ENCODE results near the gene WDR20. TPM values are rescaled to one million over a fixed set of nuclear protein-coding genes. Genes with fewer than 3 reads are reported as not detected.

Gene WDR20
- total and polyA plus RNA-seq, 2 donors, result 16.4 to 16.8 TPM

DNA sequence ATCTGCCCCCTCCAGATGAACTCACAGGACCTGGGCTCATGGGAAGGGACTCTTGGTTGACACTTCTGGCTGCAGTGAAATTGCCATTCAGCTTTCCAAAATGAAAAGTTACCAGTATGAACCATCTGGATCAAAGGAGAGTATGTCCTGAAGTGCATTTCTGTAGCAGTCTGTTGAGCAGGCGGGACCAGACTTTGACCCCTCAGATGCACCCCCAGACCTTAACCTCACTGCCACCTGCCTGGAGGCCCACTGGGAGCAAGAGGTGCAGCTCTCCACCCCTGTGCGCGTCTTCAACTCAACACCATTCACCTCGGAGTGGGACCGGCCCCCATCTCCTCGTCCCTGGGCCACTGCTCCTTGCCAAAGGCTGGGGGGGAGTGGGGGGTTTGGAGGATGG, 110.3 kb downstream of the WDR20 start:
- Histone ChIP-seq H3K4me3 (ENCODE audit: low read length in 2 of 2) (no peak overlapping the region), H3K27ac (ENCODE audit: low read depth in 1 of 2, low read length in 1 of 2) (no peak overlapping the region), H3K36me3 (ENCODE audit: control insufficient read depth in 2 of 2, insufficient read depth in 2 of 2, low read length in 1 of 2) (no peaks in the 10 kb centered on the region), H3K9me3 (ENCODE audit: control insufficient read depth in 2 of 2, insufficient read depth in 1 of 2, low read length in 1 of 2) (no peaks in the 10 kb centered on the region), H3K4me1 (ENCODE audit: control insufficient read depth in 2 of 2, insufficient read depth in 2 of 2, low read length in 2 of 2) (no peaks in the 10 kb centered on the region), H3K27me3 (ENCODE audit: control insufficient read depth in 2 of 2, insufficient read depth in 1 of 2, low read length in 1 of 2) (no peaks in the 10 kb centered on the region)
- 97% methylated on average over 6 of the region's 6 CpGs for WGBS
- DNase-seq (ENCODE audit: low read depth in 6 of 9, low spot score in 9 of 9), result no peak

DNA sequence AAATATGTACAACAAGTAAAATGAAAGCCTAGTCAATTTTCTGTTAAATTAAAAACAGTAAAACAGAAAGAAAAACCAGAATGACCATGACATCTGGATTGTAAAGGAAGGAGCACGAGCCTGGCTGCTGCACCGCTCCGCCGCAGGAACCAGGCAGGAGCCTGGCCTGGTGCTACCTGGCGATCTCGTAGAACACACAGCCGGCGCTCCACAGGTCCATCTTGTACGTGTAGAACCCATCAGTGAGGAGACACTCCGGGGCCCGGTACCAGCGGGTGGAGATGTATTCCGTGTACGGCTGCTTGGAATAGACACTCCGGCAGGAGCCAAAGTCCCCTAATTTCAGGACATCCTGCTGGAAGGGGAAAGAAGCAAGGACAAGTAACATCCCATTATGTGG, 110.9 kb downstream of the WDR20 start:
- no peaks in the 10 kb centered on the region for H3K4me1 ChIP-seq (ENCODE audit: control insufficient read depth in 2 of 2, insufficient read depth in 2 of 2, low read length in 2 of 2)
- no peaks in the 10 kb centered on the region for H3K9me3 ChIP-seq (ENCODE audit: control insufficient read depth in 2 of 2, insufficient read depth in 1 of 2, low read length in 1 of 2)
- DNase-seq (ENCODE audit: low read depth in 6 of 9, low spot score in 9 of 9), result no peak
- H3K36me3 ChIP-seq (ENCODE audit: control insufficient read depth in 2 of 2, insufficient read depth in 2 of 2, low read length in 1 of 2), result no peaks in the 10 kb centered on the region
- H3K27ac ChIP-seq (ENCODE audit: low read depth in 1 of 2, low read length in 1 of 2), result no peak overlapping the region
- H3K4me3 ChIP-seq (ENCODE audit: low read length in 2 of 2), result no peak overlapping the region
- H3K27me3 ChIP-seq (ENCODE audit: control insufficient read depth in 2 of 2, insufficient read depth in 1 of 2, low read length in 1 of 2), result no peaks in the 10 kb centered on the region
- WGBS, result 97% methylated on average over 15 of the region's 15 CpGs

DNA sequence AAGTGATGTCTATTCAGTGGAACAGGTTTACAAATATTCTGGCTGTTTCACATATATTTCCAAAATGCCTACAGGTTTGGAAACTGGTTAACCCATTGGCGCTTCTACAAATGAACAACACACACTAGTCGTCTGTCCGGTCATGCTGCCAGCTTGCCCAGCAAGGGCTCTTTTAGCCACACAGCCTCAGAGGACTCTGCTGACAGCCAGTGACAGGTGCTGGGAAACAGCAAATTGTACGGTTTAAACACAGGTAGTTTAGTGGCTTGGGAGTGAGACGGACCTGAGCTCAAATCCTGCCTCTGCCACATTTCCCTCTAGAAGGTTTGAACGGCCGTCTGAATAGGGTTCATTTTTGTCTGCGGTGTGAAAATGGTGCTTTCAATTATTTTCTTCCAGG, 111.5 kb downstream of the WDR20 start:
- 97% methylated on average over 8 of the region's 8 CpGs for WGBS

DNA sequence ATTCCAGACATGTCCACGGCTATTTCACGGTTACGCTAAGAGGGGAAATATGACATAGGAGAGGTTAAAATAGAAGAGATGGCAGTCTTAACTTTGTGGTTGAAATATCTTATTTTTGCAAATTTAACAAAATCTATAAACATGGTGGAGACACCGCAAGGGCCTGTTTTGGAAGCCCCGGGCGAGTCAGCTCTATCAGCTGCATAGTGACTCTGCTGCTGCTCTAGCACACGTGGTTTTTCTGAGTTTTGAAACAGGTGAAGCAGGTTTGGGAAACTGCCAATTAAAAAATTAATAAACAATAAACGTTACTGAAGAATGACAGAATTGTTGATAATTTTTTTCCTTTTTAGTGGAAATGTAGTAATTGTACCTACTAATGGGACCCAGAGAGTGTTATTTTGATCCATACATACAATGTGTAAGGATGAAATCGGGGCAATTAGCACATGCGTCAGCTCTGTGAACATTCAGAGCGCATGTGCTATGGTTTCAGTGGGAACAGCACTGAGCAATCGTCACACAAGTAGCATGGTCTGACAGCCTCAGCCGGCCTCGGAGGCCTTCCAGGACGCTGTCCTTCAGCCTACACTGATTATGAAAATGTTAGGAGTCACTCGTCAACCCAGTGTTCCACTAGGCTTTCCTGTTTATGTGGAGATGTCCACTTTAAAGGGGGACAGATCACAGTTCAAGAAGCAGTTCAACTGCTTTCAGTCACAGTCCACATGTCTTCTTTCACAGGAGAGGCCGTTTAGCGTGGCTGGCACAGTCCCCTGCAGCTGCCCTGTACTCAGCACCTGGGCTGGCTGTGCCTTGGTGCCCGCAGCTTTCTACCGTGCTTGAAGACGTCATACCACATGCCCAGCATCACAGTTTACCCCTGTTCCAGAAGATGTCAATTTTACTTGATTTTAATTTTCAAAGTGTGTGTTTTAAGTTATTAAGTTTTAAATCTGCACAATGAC, 113.4 kb downstream of the WDR20 start:
- no peak for DNase-seq (ENCODE audit: low read depth in 6 of 9, low spot score in 9 of 9)
- no peak overlapping the region for H3K4me3 ChIP-seq (ENCODE audit: low read length in 2 of 2)
- 97% methylated on average over 21 of the region's 21 CpGs for WGBS
- no peaks in the 10 kb centered on the region for H3K27me3 ChIP-seq (ENCODE audit: control insufficient read depth in 2 of 2, insufficient read depth in 1 of 2, low read length in 1 of 2)
- no peaks in the 10 kb centered on the region for H3K4me1 ChIP-seq (ENCODE audit: control insufficient read depth in 2 of 2, insufficient read depth in 2 of 2, low read length in 2 of 2)
- H3K9me3 ChIP-seq (ENCODE audit: control insufficient read depth in 2 of 2, insufficient read depth in 1 of 2, low read length in 1 of 2), result no peaks in the 10 kb centered on the region
- H3K27ac ChIP-seq (ENCODE audit: low read depth in 1 of 2, low read length in 1 of 2), result no peak overlapping the region
- H3K36me3 ChIP-seq (ENCODE audit: control insufficient read depth in 2 of 2, insufficient read depth in 2 of 2, low read length in 1 of 2), result no peaks in the 10 kb centered on the region

More for the DNA sequence above, 111.5 kb downstream of the WDR20 start:
- no peak overlapping the region for H3K4me3 ChIP-seq (ENCODE audit: low read length in 2 of 2)
- H3K36me3 ChIP-seq (ENCODE audit: control insufficient read depth in 2 of 2, insufficient read depth in 2 of 2, low read length in 1 of 2), result no peaks in the 10 kb centered on the region
- H3K9me3 ChIP-seq (ENCODE audit: control insufficient read depth in 2 of 2, insufficient read depth in 1 of 2, low read length in 1 of 2), result no peaks in the 10 kb centered on the region
- H3K4me1 ChIP-seq (ENCODE audit: control insufficient read depth in 2 of 2, insufficient read depth in 2 of 2, low read length in 2 of 2), result no peaks in the 10 kb centered on the region
- no peaks in the 10 kb centered on the region for H3K27me3 ChIP-seq (ENCODE audit: control insufficient read depth in 2 of 2, insufficient read depth in 1 of 2, low read length in 1 of 2)
- H3K27ac ChIP-seq (ENCODE audit: low read depth in 1 of 2, low read length in 1 of 2), result no peak overlapping the region
- no peak for DNase-seq (ENCODE audit: low read depth in 6 of 9, low spot score in 9 of 9)

DNA sequence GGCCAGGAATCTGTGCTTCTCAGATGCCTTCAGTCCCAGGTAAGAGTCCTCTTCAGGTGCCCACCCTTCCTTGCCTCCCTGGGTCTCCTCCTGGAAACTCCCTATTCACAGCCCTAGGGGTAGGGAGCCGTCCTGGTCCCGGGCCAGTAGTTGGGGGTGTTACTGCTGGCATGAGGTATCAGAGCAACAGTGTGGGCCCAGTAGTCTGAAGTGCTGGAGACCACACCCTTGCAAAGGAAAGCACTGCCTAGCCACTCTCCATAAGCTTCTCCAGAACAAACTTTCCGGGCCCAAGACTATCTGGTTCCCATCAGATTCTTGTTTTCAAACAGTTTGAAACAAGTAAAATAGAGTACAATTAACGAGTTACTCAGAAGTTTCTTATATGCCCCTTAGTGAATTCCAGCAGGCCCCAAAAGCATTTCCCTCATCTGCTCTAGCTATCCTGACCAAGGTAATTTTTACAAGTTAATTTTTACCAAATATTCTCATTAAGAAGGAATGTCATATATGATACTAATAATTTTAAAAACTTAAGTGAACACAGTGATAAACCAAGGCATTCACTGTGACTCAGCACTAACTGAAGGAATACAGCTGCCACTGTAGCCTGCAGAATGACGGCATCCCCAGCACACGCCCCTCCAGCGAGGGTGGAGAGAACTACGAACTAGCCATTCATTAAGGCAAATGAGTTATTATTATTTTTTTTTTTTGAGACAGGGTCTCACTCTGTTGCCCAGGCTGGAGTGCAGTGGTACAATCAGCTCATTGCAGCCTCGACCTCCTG, 115.9 kb downstream of the WDR20 start:
- Histone ChIP-seq H3K36me3 (ENCODE audit: control insufficient read depth in 2 of 2, insufficient read depth in 2 of 2, low read length in 1 of 2) (no peaks in the 10 kb centered on the region), H3K9me3 (ENCODE audit: control insufficient read depth in 2 of 2, insufficient read depth in 1 of 2, low read length in 1 of 2) (no peaks in the 10 kb centered on the region), H3K27me3 (ENCODE audit: control insufficient read depth in 2 of 2, insufficient read depth in 1 of 2, low read length in 1 of 2) (no peaks in the 10 kb centered on the region), H3K4me1 (ENCODE audit: control insufficient read depth in 2 of 2, insufficient read depth in 2 of 2, low read length in 2 of 2) (no peaks in the 10 kb centered on the region), H3K4me3 (ENCODE audit: low read length in 2 of 2) (no peak overlapping the region), H3K27ac (ENCODE audit: low read depth in 1 of 2, low read length in 1 of 2) (no peak overlapping the region)
- 84% methylated on average over 9 of the region's 9 CpGs for WGBS
- no peak for DNase-seq (ENCODE audit: low read depth in 6 of 9, low spot score in 9 of 9)

DNA sequence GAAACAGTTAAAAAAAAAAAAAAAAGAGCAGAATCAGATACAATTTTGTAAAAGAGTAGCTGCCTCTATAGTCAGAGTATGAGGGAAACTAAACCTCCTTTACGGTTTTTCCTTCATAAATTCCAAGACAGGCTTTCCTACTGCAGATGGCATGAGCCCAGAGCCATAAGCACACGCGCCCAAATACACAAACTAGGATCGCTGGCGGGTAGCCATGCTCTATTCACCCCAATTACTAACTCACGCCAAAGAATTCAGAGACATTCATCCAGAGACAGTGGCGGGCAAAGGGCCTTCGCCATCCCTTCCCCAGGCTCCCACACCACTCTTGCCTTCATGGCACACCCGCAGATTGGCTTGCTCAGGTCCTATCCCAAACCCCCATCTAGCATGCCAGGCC, 117.0 kb downstream of the WDR20 start:
- Histone ChIP-seq H3K27ac (ENCODE audit: low read depth in 1 of 2, low read length in 1 of 2) (no peak overlapping the region), H3K36me3 (ENCODE audit: control insufficient read depth in 2 of 2, insufficient read depth in 2 of 2, low read length in 1 of 2) (no peaks in the 10 kb centered on the region), H3K4me3 (ENCODE audit: low read length in 2 of 2) (no peak overlapping the region), H3K4me1 (ENCODE audit: control insufficient read depth in 2 of 2, insufficient read depth in 2 of 2, low read length in 2 of 2) (no peaks in the 10 kb centered on the region), H3K27me3 (ENCODE audit: control insufficient read depth in 2 of 2, insufficient read depth in 1 of 2, low read length in 1 of 2) (no peaks in the 10 kb centered on the region), H3K9me3 (ENCODE audit: control insufficient read depth in 2 of 2, insufficient read depth in 1 of 2, low read length in 1 of 2) (no peaks in the 10 kb centered on the region)
- DNase-seq (ENCODE audit: low read depth in 6 of 9, low spot score in 9 of 9), result no peak
- WGBS, result 98% methylated on average over 9 of the region's 9 CpGs

DNA sequence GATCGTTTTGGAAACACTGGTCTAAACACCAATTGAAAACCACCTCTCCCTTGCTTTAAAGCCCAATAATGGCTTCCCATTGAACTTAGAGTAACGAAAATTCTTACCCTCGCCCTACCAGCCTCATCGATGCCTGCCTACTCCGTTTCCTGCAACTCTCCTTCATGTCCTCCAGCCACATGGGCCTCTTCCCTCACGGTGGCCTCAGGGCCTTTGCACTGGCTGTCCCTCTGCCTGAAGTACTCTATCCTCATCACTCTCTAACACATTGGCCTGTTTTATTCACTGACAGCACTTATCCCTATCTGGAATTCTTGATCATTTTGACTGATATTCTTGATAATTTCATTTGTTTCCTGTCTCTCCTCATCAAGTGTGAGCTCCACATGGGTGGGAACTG, 118.4 kb downstream of the WDR20 start:
- Histone ChIP-seq H3K4me1 (ENCODE audit: control insufficient read depth in 2 of 2, insufficient read depth in 2 of 2, low read length in 2 of 2) (no peaks in the 10 kb centered on the region), H3K27ac (ENCODE audit: low read depth in 1 of 2, low read length in 1 of 2) (no peak overlapping the region), H3K27me3 (ENCODE audit: control insufficient read depth in 2 of 2, insufficient read depth in 1 of 2, low read length in 1 of 2) (no peaks in the 10 kb centered on the region), H3K36me3 (ENCODE audit: control insufficient read depth in 2 of 2, insufficient read depth in 2 of 2, low read length in 1 of 2) (no peaks in the 10 kb centered on the region), H3K4me3 (ENCODE audit: low read length in 2 of 2) (no peak overlapping the region), H3K9me3 (ENCODE audit: control insufficient read depth in 2 of 2, insufficient read depth in 1 of 2, low read length in 1 of 2) (no peaks in the 10 kb centered on the region)
- WGBS, result 97% methylated on average over 6 of the region's 6 CpGs
- no peak for DNase-seq (ENCODE audit: low read depth in 6 of 9, low spot score in 9 of 9)
